HCT116 (cell line): Measurements from ENCODE around the gene LARP1. TPM values are rescaled to one million over a fixed set of nuclear protein-coding genes. Genes with fewer than 3 reads are reported as not detected.

Experiments used
- ATAC-seq: fragments of 200-7000 bp; cut with Tn5 transposase; 2 replicates; pipeline ENCODE4 v1.9.1; 2020; ENCODE audit warnings: mild to moderate bottlenecking, moderate library complexity
- BruUV-seq: library from RNA; stranded (reverse); fragments of 400-500 nt; replicated peaks from 2 replicates; lab custom pipeline; 2021; lab: Mats Ljungman, UMichigan
- CTCF ChIA-PET: fragments of 300-600 bp; sonication (Branson Sonifier 250); formaldehyde crosslinking; loops from one replicate; lab custom pipeline; 2021; ENCODE audit warnings: antibody characterized with exemption; lab: Charles Lee
- POLR2A ChIA-PET: fragments of 300-600, 350-600 bp; sonication (Branson Sonifier 250); formaldehyde crosslinking; loops from one replicate; lab custom pipeline; 2021; ENCODE audit warnings: antibody characterized with exemption; lab: Charles Lee
- RAD21 ChIA-PET, 2 experiments: fragments of 300-600 bp; sonication (Branson Sonifier 250); formaldehyde crosslinking; loops; one replicate each; lab custom pipeline; 2023; ENCODE audit warnings: low total read pairs in 2 of 2; ENCODE audit not compliant: uncharacterized antibody in 2 of 2, unreplicated experiment in 2 of 2, low non-redundant PET in 1 of 2; lab: Charles Lee
- DNase-seq: peaks from one replicate; pipeline ENCODE4 v3.0.0-alpha.2; 2010; ENCODE audit warnings: low read depth, low spot score
- H2AFZ ChIP-seq: fragments of 200-600 bp; shearing (Covaris generic), sonication (generic); 2 replicates; pipeline ENCODE4 v1.6.1; 2017; ENCODE audit warnings: low read depth, mixed run types, mixed read lengths, antibody characterized with exemption, low read length; ENCODE audit not compliant: poor library complexity, severe bottlenecking
- H3K27ac ChIP-seq: 2 replicates; pipeline ENCODE4 v1.5.1; 2012; ENCODE audit warnings: low read depth, low read length
- H3K27me3 ChIP-seq: fragments of 200-600 bp; sonication (generic); 2 replicates; pipeline ENCODE4 v1.6.1; 2016; ENCODE audit warnings: mixed run types, low read length, mixed read lengths; ENCODE audit not compliant: insufficient read depth
- H3K36me3 ChIP-seq, 2 experiments: fragments of 200-500 bp in 1 of 2; fragments of 200-600 bp in 1 of 2; sonication (Bioruptor generic) in 1 of 2; sonication (generic) in 1 of 2; 2 replicates each; pipeline versions ENCODE4 v1.5.1 to v1.6.1; 2014 to 2016; ENCODE audit warnings: low read length in 2 of 2, inconsistent platforms in 1 of 2, mixed read lengths in 1 of 2, mixed run types in 1 of 2; ENCODE audit not compliant: insufficient read depth in 2 of 2, control insufficient read depth in 1 of 2
- H3K4me1 ChIP-seq, 2 experiments: fragments of 200-600 bp in 1 of 2; sonication (generic) in 1 of 2; 2 replicates each; pipeline versions ENCODE4 v1.5.1 to v1.6.1; 2012 to 2017; ENCODE audit warnings: low read length in 2 of 2, inconsistent platforms in 1 of 2, mild to moderate bottlenecking in 1 of 2, mixed read lengths in 1 of 2, mixed run types in 1 of 2, moderate library complexity in 1 of 2; ENCODE audit not compliant: insufficient read depth in 2 of 2, control insufficient read depth in 1 of 2
- H3K4me2 ChIP-seq: fragments of 200-600 bp; sonication (generic); 2 replicates; pipeline ENCODE4 v1.6.1; 2017; ENCODE audit warnings: mixed run types, low read length, mixed read lengths
- H3K4me3 ChIP-seq, 2 experiments: fragments of 200-600 bp in 1 of 2; sonication (generic) in 1 of 2; replicated peaks in 1 of 2; 2 replicates each; pipeline ENCODE4 v1.5.1; 2011 to 2016; ENCODE audit warnings: low read length in 2 of 2, control low read depth in 1 of 2, low read depth in 1 of 2, mild to moderate bottlenecking in 1 of 2, mixed read lengths in 1 of 2, mixed run types in 1 of 2
- H3K79me2 ChIP-seq: fragments of 200-600 bp; sonication (generic); 2 replicates; pipeline ENCODE4 v1.6.1; 2017; ENCODE audit warnings: mild to moderate bottlenecking, mixed run types, low read length, moderate library complexity, mixed read lengths; ENCODE audit not compliant: insufficient read depth
- H3K9ac ChIP-seq: fragments of 200-600 bp; sonication (generic); 2 replicates; pipeline ENCODE4 v1.6.1; 2016; ENCODE audit warnings: low read length, mixed read lengths
- H3K9me2 ChIP-seq: fragments of 200-600 bp; sonication (generic), shearing (Covaris generic); 2 replicates; pipeline ENCODE4 v1.6.1; 2017; ENCODE audit warnings: mixed run types, mild to moderate bottlenecking, moderate library complexity; ENCODE audit not compliant: insufficient read depth
- H3K9me3 ChIP-seq, 2 experiments: fragments of 200-500 bp in 1 of 2; fragments of 200-600 bp in 1 of 2; sonication (Bioruptor generic) in 1 of 2; sonication (generic) in 1 of 2; 2 replicates each; pipeline ENCODE4 v1.6.1; 2014 to 2017; ENCODE audit warnings: low read length in 2 of 2, mixed read lengths in 2 of 2, inconsistent platforms in 1 of 2, low read depth in 1 of 2, mild to moderate bottlenecking in 1 of 2, mixed run types in 1 of 2, moderate library complexity in 1 of 2; ENCODE audit not compliant: control insufficient read depth in 1 of 2, insufficient read depth in 1 of 2
- H4K20me1 ChIP-seq: fragments of 200-600 bp; sonication (generic), shearing (Covaris generic); 2 replicates; pipeline ENCODE4 v1.6.1; 2017; ENCODE audit warnings: mixed run types, mild to moderate bottlenecking, moderate library complexity; ENCODE audit not compliant: insufficient read depth
- CBX3 ChIP-seq: IDR thresholded peaks from 2 replicates; pipeline ENCODE4 v1.6.1; 2012; ENCODE audit warnings: low read depth
- CEBPB ChIP-seq: IDR thresholded peaks from 2 replicates; pipeline ENCODE4 v1.6.1; 2012; ENCODE audit warnings: low read depth
- CTCF ChIP-seq, 3 experiments: fragments of 200-600 bp in 1 of 3; sonication (generic) in 1 of 3; IDR thresholded peaks in 2 of 3; conservative IDR thresholded peaks in 1 of 3; 2 replicates each; pipeline ENCODE4 v1.5.1; 2012 to 2017; ENCODE audit warnings: low read depth in 2 of 3, low read length in 2 of 3, antibody characterized with exemption in 1 of 3, borderline replicate concordance in 1 of 3, control low read depth in 1 of 3, mild to moderate bottlenecking in 1 of 3, mixed read lengths in 1 of 3, mixed run types in 1 of 3, moderate library complexity in 1 of 3; ENCODE audit not compliant: insufficient read depth in 1 of 3
- EGR1 ChIP-seq: IDR thresholded peaks from 2 replicates; pipeline ENCODE4 v1.6.1; 2012; ENCODE audit warnings: low read depth
- ELF1 ChIP-seq: IDR thresholded peaks from 2 replicates; pipeline ENCODE4 v1.6.1; 2012; ENCODE audit warnings: low read depth, borderline replicate concordance
- EZH2 ChIP-seq: fragments of 200-600 bp; sonication (generic); IDR thresholded peaks from 2 replicates; pipeline ENCODE4 v1.6.1; 2017; ENCODE audit warnings: antibody characterized with exemption, mixed run types
- EZH2phosphoT487 ChIP-seq: fragments of 200-600 bp; IDR thresholded peaks from 2 replicates; pipeline ENCODE4 v1.6.1; 2018; ENCODE audit warnings: antibody characterized with exemption, borderline replicate concordance
- FOSL1 ChIP-seq: IDR thresholded peaks from 2 replicates; pipeline ENCODE4 v1.6.1; 2012; ENCODE audit warnings: low read depth
- JUND ChIP-seq: IDR thresholded peaks from 2 replicates; pipeline ENCODE4 v1.6.1; 2012
- POLR2A ChIP-seq: IDR thresholded peaks from 2 replicates; pipeline ENCODE4 v1.7.0; 2011; ENCODE audit warnings: borderline replicate concordance; ENCODE audit not compliant: insufficient read depth, insufficient read length; ENCODE audit errors: extremely low read depth
- POLR2AphosphoS5 ChIP-seq: IDR thresholded peaks from 2 replicates; pipeline ENCODE4 v1.6.1; 2011; ENCODE audit warnings: mild to moderate bottlenecking, low read depth, low read length, moderate library complexity
- RAD21 ChIP-seq: IDR thresholded peaks from 2 replicates; pipeline ENCODE4 v1.6.1; 2012; ENCODE audit warnings: low read depth, mild to moderate bottlenecking
- SIN3A ChIP-seq: IDR thresholded peaks from 2 replicates; pipeline ENCODE4 v1.6.1; 2012; ENCODE audit warnings: low read depth
- SP1 ChIP-seq: IDR thresholded peaks from 2 replicates; pipeline ENCODE4 v1.6.1; 2012; ENCODE audit warnings: low read depth
- TCF7L2 ChIP-seq: IDR thresholded peaks from 2 replicates; pipeline ENCODE4 v1.7.0; 2011; ENCODE audit warnings: borderline replicate concordance, inconsistent platforms; ENCODE audit not compliant: insufficient read depth, insufficient read length; ENCODE audit errors: extremely low read depth
- YY1 ChIP-seq: IDR thresholded peaks from 2 replicates; pipeline ENCODE4 v1.6.1; 2011; ENCODE audit warnings: low read length, low read depth, moderate library complexity, mild to moderate bottlenecking; ENCODE audit not compliant: insufficient replicate concordance; ENCODE audit errors: extremely low read depth
- ZFX ChIP-seq: fragments of 450-650 bp; IDR thresholded peaks from 2 replicates; pipeline ENCODE4 v1.6.1; 2017
- ZNF274 ChIP-seq: fragments of 200-500 bp; sonication (Bioruptor generic); IDR thresholded peaks from 2 replicates; pipeline ENCODE4 v1.6.1; 2014; ENCODE audit warnings: mild to moderate bottlenecking, low read depth, low read length, inconsistent platforms
- intact Hi-C: fragments of 100-400 bp; cut with micrococcal nuclease; formaldehyde crosslinking; loops from 2 replicates; pipeline ENCODE4 v1.10.0; 2022
- total RNA-seq: library from RNA; stranded (reverse); gene quantifications from one replicate; pipeline ENCODE4 v1.2.1, GENCODE V29; 2021; ENCODE audit not compliant: unreplicated experiment
- TF ChIP-seq, protein P1 (sequence below): IDR thresholded peaks from 2 replicates; pipeline ENCODE4 v1.6.1; 2012
- TF ChIP-seq, protein P2 (sequence below): IDR thresholded peaks from 2 replicates; pipeline ENCODE4 v1.6.1; 2011; ENCODE audit warnings: mild to moderate bottlenecking, low read length, moderate library complexity; ENCODE audit not compliant: insufficient replicate concordance; ENCODE audit errors: extremely low read depth

The LARP1 gene
- total RNA-seq, 1 experiment from 2014 or later: 201 TPM

GRCh38 chr5:154791535-154791934 lies 36.4 kb downstream of the LARP1 start:
- ChIA-PET POLR2A (no interaction called here), CTCF (no interaction called here), RAD21 (no interaction called here)
- Histone ChIP-seq H4K20me1 (peaks cover 16% of the 10 kb centered on the region; the same call in 1 of the 2 replicates), H3K4me2 (no peak overlapping the region), H3K36me3 (peaks cover 22 to 54% of the 10 kb centered on the region in 2 experiments), H3K4me1 (no peaks in the 10 kb centered on the region), H3K9ac (no peak overlapping the region), H3K9me2 (no peaks in the 10 kb centered on the region), H3K27ac (no peak overlapping the region), H3K79me2 (peaks cover 78% of the 10 kb centered on the region), H3K4me3 (no peak overlapping the region), H2AFZ (no peak overlapping the region), H3K27me3 (no peaks in the 10 kb centered on the region), H3K9me3 (no peaks in the 10 kb centered on the region)
- ATAC-seq (no peak), DNase-seq (no peak)
- no TSS peak for BruUV-seq
- intact Hi-C loops: no loop called here
- TF ChIP-seq CTCF (IDR thresholded peaks at IDR 0.05 in 2 of 3, conservative IDR thresholded peaks at IDR 0.05 in 1 of 3; ENCODE audit: borderline replicate concordance in 1 of 3, insufficient read depth in 1 of 3, low read depth in 2 of 3, low read length in 2 of 3): no peak
- TF ChIP-seq, protein P1, sequence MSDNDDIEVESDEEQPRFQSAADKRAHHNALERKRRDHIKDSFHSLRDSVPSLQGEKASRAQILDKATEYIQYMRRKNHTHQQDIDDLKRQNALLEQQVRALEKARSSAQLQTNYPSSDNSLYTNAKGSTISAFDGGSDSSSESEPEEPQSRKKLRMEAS: no peak
- no peak for TF ChIP-seq SP1
- TF ChIP-seq TCF7L2: no peak
- TF ChIP-seq, protein P2, sequence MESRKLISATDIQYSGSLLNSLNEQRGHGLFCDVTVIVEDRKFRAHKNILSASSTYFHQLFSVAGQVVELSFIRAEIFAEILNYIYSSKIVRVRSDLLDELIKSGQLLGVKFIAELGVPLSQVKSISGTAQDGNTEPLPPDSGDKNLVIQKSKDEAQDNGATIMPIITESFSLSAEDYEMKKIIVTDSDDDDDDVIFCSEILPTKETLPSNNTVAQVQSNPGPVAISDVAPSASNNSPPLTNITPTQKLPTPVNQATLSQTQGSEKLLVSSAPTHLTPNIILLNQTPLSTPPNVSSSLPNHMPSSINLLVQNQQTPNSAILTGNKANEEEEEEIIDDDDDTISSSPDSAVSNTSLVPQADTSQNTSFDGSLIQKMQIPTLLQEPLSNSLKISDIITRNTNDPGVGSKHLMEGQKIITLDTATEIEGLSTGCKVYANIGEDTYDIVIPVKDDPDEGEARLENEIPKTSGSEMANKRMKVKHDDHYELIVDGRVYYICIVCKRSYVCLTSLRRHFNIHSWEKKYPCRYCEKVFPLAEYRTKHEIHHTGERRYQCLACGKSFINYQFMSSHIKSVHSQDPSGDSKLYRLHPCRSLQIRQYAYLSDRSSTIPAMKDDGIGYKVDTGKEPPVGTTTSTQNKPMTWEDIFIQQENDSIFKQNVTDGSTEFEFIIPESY: no peak
- TF ChIP-seq RAD21: no peak
- no peak for TF ChIP-seq FOSL1
- no peak for TF ChIP-seq ELF1
- no peak for TF ChIP-seq ZNF274
- no peak for TF ChIP-seq POLR2A
- no peak for TF ChIP-seq EGR1
- no peak for TF ChIP-seq CEBPB
- no peak for TF ChIP-seq YY1
- no peak for TF ChIP-seq EZH2
- no peak for TF ChIP-seq JUND
- TF ChIP-seq EZH2phosphoT487: no peak
- TF ChIP-seq SIN3A: no peak
- TF ChIP-seq POLR2AphosphoS5: no peak
- TF ChIP-seq CBX3: no peak
- TF ChIP-seq ZFX: no peak
